Adrenal gland (tissue), 5 donors: ENCODE measurements around the gene VPS39.

Experiments
- POLR2A ChIP-seq, 2 donors: fragments of 450-650 bp; IDR thresholded peaks; one replicate each; pipeline ENCODE4 v1.6.1; 2017; ENCODE audit warnings: antibody characterized with exemption in 2 of 2, mild to moderate bottlenecking in 2 of 2, moderate library complexity in 1 of 2
- TF ChIP-seq, protein P1 (sequence below), 6 experiments: fragments of 450-650 bp in 4 of 6; fragments of 200-600 bp in 2 of 6; sonication (generic) in 1 of 6; IDR thresholded peaks; 1 replicate in 5 of 6; 2 replicates in 1 of 6; pipeline versions ENCODE4 v1.5.1 to v1.8.0; 2016 to 2021; ENCODE audit warnings: antibody characterized with exemption in 6 of 6, mild to moderate bottlenecking in 2 of 6, moderate library complexity in 1 of 6
- donor health status: DM: no; HTN: no; CAD: no.

- TF ChIP-seq, protein P1, sequence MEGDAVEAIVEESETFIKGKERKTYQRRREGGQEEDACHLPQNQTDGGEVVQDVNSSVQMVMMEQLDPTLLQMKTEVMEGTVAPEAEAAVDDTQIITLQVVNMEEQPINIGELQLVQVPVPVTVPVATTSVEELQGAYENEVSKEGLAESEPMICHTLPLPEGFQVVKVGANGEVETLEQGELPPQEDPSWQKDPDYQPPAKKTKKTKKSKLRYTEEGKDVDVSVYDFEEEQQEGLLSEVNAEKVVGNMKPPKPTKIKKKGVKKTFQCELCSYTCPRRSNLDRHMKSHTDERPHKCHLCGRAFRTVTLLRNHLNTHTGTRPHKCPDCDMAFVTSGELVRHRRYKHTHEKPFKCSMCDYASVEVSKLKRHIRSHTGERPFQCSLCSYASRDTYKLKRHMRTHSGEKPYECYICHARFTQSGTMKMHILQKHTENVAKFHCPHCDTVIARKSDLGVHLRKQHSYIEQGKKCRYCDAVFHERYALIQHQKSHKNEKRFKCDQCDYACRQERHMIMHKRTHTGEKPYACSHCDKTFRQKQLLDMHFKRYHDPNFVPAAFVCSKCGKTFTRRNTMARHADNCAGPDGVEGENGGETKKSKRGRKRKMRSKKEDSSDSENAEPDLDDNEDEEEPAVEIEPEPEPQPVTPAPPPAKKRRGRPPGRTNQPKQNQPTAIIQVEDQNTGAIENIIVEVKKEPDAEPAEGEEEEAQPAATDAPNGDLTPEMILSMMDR (IDR thresholded peaks at IDR 0.05) = no peak
- no peak for TF ChIP-seq POLR2A (IDR thresholded peaks at IDR 0.05)
Observed at GRCh38 chr15:42133356-42133755, 74.7 kb downstream of the VPS39 start.
